ENCODE data around the gene TMEM158. TPM values are rescaled to one million over a fixed set of nuclear protein-coding genes. Genes with fewer than 3 reads are reported as not detected.

TMEM158 gene
- total and polyA plus RNA-seq, 2 donors (not counting 1 experiment from before 2014, with no cell fraction given) = 31.6 to 125 TPM

DNA sequence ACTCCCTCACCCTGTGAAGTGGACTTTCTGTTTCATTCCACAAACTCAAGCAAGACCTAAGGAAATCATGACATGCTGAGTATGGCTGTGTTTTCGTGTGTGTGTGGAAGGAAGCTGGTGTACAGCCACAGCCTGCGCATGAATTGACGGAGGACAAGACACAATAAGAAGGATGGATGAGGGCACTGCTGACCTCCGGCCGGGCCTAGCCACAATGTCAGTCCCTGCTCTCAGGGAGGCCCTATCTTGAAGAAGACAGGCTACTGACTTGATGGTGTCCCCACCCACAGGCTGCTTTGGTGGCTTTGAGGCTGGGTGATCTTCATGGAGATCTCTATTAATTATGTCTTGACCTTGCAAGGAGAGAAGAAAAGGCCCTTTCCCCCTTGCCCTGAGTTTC is 40.6 kb downstream of the TMEM158 start:
- DNase-seq (ENCODE audit: low read depth in 2 of 2) = no peak
- Histone ChIP-seq H4K20me1 (ENCODE audit: control insufficient read depth, extremely low read depth, insufficient read depth, low read length) (no peaks in the 10 kb centered on the region), H3K27me3 (ENCODE audit: control insufficient read depth, insufficient read depth, low read length) (no peaks in the 10 kb centered on the region), H3K79me2 (ENCODE audit: control insufficient read depth, insufficient read depth, low read length) (no peaks in the 10 kb centered on the region), H3K4me2 (ENCODE audit: extremely low read depth, insufficient read depth, low read length) (no peak overlapping the region), H3K27ac (ENCODE audit: insufficient read depth, low read length) (no peak overlapping the region), H3K4me1 (ENCODE audit: control insufficient read depth, extremely low read depth, insufficient read depth, low read length) (peaks cover 9% of the 10 kb centered on the region), H2AFZ (ENCODE audit: low read length) (no peak overlapping the region), H3K4me3 (replicated peaks in 1 of 4; ENCODE audit: control extremely low read depth in 1 of 4, insufficient read depth in 1 of 4, low read depth in 3 of 4, low read length in 4 of 4) (no peak overlapping the region), H3K36me3 (ENCODE audit: control insufficient read depth, insufficient read depth, low read length) (no peaks in the 10 kb centered on the region), H3K9me3 (ENCODE audit: control insufficient read depth, insufficient read depth, low read depth, low read length) (no peaks in the 10 kb centered on the region), H3K9ac (ENCODE audit: insufficient read depth, low read length) (no peak overlapping the region)
- TF ChIP-seq EZH2 (IDR thresholded peaks at IDR 0.05; ENCODE audit: low read length, missing control alignments) = no peak
- TF ChIP-seq, protein P1, sequence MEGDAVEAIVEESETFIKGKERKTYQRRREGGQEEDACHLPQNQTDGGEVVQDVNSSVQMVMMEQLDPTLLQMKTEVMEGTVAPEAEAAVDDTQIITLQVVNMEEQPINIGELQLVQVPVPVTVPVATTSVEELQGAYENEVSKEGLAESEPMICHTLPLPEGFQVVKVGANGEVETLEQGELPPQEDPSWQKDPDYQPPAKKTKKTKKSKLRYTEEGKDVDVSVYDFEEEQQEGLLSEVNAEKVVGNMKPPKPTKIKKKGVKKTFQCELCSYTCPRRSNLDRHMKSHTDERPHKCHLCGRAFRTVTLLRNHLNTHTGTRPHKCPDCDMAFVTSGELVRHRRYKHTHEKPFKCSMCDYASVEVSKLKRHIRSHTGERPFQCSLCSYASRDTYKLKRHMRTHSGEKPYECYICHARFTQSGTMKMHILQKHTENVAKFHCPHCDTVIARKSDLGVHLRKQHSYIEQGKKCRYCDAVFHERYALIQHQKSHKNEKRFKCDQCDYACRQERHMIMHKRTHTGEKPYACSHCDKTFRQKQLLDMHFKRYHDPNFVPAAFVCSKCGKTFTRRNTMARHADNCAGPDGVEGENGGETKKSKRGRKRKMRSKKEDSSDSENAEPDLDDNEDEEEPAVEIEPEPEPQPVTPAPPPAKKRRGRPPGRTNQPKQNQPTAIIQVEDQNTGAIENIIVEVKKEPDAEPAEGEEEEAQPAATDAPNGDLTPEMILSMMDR (conservative IDR thresholded peaks at IDR 0.05 in 1 of 2, IDR thresholded peaks at IDR 0.05 in 1 of 2; ENCODE audit: low read depth in 1 of 2, low read length in 2 of 2) = no peak

DNA sequence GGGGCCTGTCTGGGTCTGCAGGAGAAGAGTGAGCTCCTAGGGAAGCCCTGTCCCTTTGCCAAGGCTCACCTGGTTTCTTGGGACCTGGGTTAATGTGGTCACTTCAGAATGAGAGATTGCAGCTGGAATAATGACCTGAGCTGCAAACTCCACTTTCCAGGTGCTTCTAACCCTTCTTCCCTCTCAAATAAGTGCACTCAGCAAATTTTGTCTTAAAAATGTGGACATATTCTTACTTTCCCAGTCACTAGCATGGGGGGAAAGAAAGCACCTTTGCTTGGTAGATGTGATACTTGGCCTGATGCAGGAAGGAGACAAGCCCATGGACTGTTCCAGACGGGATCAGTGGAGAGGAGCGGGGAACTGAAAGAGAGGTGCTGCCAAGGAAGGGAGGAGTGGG is 41.0 kb downstream of the TMEM158 start:
- H3K4me2 ChIP-seq (ENCODE audit: extremely low read depth, insufficient read depth, low read length) = no peak overlapping the region
- H3K27me3 ChIP-seq (ENCODE audit: control insufficient read depth, insufficient read depth, low read length) = no peaks in the 10 kb centered on the region
- no peaks in the 10 kb centered on the region for H3K36me3 ChIP-seq (ENCODE audit: control insufficient read depth, insufficient read depth, low read length)
- H3K4me1 ChIP-seq (ENCODE audit: control insufficient read depth, extremely low read depth, insufficient read depth, low read length) = peaks cover 9% of the 10 kb centered on the region
- no peak for DNase-seq (ENCODE audit: low read depth in 2 of 2)
- H3K4me3 ChIP-seq (replicated peaks in 1 of 4; ENCODE audit: control extremely low read depth in 1 of 4, insufficient read depth in 1 of 4, low read depth in 3 of 4, low read length in 4 of 4) = no peak overlapping the region
- no peaks in the 10 kb centered on the region for H4K20me1 ChIP-seq (ENCODE audit: control insufficient read depth, extremely low read depth, insufficient read depth, low read length)
- H3K79me2 ChIP-seq (ENCODE audit: control insufficient read depth, insufficient read depth, low read length) = no peaks in the 10 kb centered on the region
- H2AFZ ChIP-seq (ENCODE audit: low read length) = no peak overlapping the region
- no peak overlapping the region for H3K9ac ChIP-seq (ENCODE audit: insufficient read depth, low read length)
- H3K9me3 ChIP-seq (ENCODE audit: control insufficient read depth, insufficient read depth, low read depth, low read length) = no peaks in the 10 kb centered on the region
- no peak overlapping the region for H3K27ac ChIP-seq (ENCODE audit: insufficient read depth, low read length)
- TF ChIP-seq, protein P1 (conservative IDR thresholded peaks at IDR 0.05 in 1 of 2, IDR thresholded peaks at IDR 0.05 in 1 of 2; ENCODE audit: low read depth in 1 of 2, low read length in 2 of 2) = no peak
- no peak for TF ChIP-seq EZH2 (IDR thresholded peaks at IDR 0.05; ENCODE audit: low read length, missing control alignments)

DNA sequence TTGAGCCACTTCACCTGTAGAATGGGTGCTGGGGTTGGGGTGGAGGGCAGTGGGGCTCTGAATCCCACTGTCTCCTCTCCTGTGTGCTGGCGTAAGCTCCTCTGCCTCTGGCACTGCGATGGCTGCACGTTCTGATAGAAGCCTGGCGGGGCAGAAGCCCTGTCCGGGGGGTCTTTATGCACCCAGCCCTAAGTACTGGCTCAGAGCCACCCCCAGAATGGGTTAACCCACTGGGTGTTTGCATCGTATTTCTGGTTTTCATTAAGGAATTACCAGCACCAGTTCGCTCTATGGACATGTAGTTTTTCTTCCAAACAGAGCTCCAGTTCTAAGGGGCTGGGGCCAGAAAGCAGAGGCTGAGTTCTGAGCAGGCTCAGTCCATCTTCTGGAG is 42.2 kb downstream of the TMEM158 start:
- no peaks in the 10 kb centered on the region for H3K27me3 ChIP-seq (ENCODE audit: control insufficient read depth, insufficient read depth, low read length)
- H3K9me3 ChIP-seq (ENCODE audit: control insufficient read depth, insufficient read depth, low read depth, low read length) = no peaks in the 10 kb centered on the region
- no peak overlapping the region for H2AFZ ChIP-seq (ENCODE audit: low read length)
- no peak for TF ChIP-seq EZH2 (IDR thresholded peaks at IDR 0.05; ENCODE audit: low read length, missing control alignments)
- TF ChIP-seq, protein P1 (conservative IDR thresholded peaks at IDR 0.05 in 1 of 2, IDR thresholded peaks at IDR 0.05 in 1 of 2; ENCODE audit: low read depth in 1 of 2, low read length in 2 of 2) = no peak
- H3K4me3 ChIP-seq (replicated peaks in 1 of 4; ENCODE audit: control extremely low read depth in 1 of 4, insufficient read depth in 1 of 4, low read depth in 3 of 4, low read length in 4 of 4) = no peak overlapping the region
- H3K36me3 ChIP-seq (ENCODE audit: control insufficient read depth, insufficient read depth, low read length) = no peaks in the 10 kb centered on the region
- H3K27ac ChIP-seq (ENCODE audit: insufficient read depth, low read length) = no peak overlapping the region
- peaks cover 9% of the 10 kb centered on the region for H3K4me1 ChIP-seq (ENCODE audit: control insufficient read depth, extremely low read depth, insufficient read depth, low read length)
- H4K20me1 ChIP-seq (ENCODE audit: control insufficient read depth, extremely low read depth, insufficient read depth, low read length) = no peaks in the 10 kb centered on the region
- DNase-seq (ENCODE audit: low read depth in 2 of 2) = no peak
- H3K9ac ChIP-seq (ENCODE audit: insufficient read depth, low read length) = no peak overlapping the region
- no peaks in the 10 kb centered on the region for H3K79me2 ChIP-seq (ENCODE audit: control insufficient read depth, insufficient read depth, low read length)
- H3K4me2 ChIP-seq (ENCODE audit: extremely low read depth, insufficient read depth, low read length) = no peak overlapping the region
